ENCODE results near the gene G3BP2.

Gene G3BP2

GRCh38 chr4:75629239-75629638 is 44.0 kb downstream of the G3BP2 start:
- H3K27ac ChIP-seq, result no peak overlapping the region
- H3K4me3 ChIP-seq, result no peak overlapping the region
- H3K9me3 ChIP-seq (replicated peaks in 1 of 11), result peaks cover 8 to 13% (median 12%) of the 10 kb centered on the region in 11 experiments; a peak in 21 of 22 replicates
- no peak overlapping the region for H3K9ac ChIP-seq
- no peaks in the 10 kb centered on the region for H4K20me1 ChIP-seq
- H3K4me1 ChIP-seq, result peaks cover 0 to 11% (median 9%) of the 10 kb centered on the region in 10 experiments; a peak in 9 of 20 replicates
- no peak for TF ChIP-seq Cebpa-rat (IDR thresholded peaks at IDR 0.05)
- no peaks in the 10 kb centered on the region for H3K36me3 ChIP-seq
- H3K27me3 ChIP-seq, result peaks cover 8 to 15% (median 12%) of the 10 kb centered on the region in 11 experiments; a peak in 19 of 22 replicates
- no peak overlapping the region for H3K4me2 ChIP-seq

GRCh38 chr4:75623026-75623425 is 50.2 kb downstream of the G3BP2 start:
- Histone ChIP-seq H3K4me2 (no peak overlapping the region), H4K20me1 (no peaks in the 10 kb centered on the region), H3K36me3 (no peaks in the 10 kb centered on the region), H3K27me3 (no peaks in the 10 kb centered on the region), H3K27ac (no peak overlapping the region), H3K9me3 (replicated peaks in 1 of 11) (peaks cover 0 to 7% (median 4%) of the 10 kb centered on the region in 11 experiments; a peak in 6 of 22 replicates), H3K9ac (no peak overlapping the region), H3K4me3 (no peak overlapping the region), H3K4me1 (no peaks in the 10 kb centered on the region)
- TF ChIP-seq Cebpa-rat (IDR thresholded peaks at IDR 0.05), result no peak

- no peak for TF ChIP-seq Cebpa-rat (IDR thresholded peaks at IDR 0.05)
- Histone ChIP-seq H4K20me1 (no peaks in the 10 kb centered on the region), H3K27me3 (no peaks in the 10 kb centered on the region), H3K4me1 (no peaks in the 10 kb centered on the region), H3K4me2 (no peak overlapping the region), H3K36me3 (no peaks in the 10 kb centered on the region), H3K4me3 (no peak overlapping the region), H3K27ac (no peak overlapping the region), H3K9ac (no peak overlapping the region), H3K9me3 (replicated peaks in 1 of 11) (peaks cover 0 to 7% (median 4%) of the 10 kb centered on the region in 11 experiments; a peak in 6 of 22 replicates)
Observed at GRCh38 chr4:75621715-75622114, 51.5 kb downstream of the G3BP2 start.

GRCh38 chr4:75612306-75612705 is 60.9 kb downstream of the G3BP2 start:
- Histone ChIP-seq H3K4me3 (no peak overlapping the region), H3K36me3 (no peaks in the 10 kb centered on the region), H3K9me3 (replicated peaks in 1 of 11) (peaks cover 4 to 15% (median 9%) of the 10 kb centered on the region in 11 experiments; a peak in 11 of 22 replicates), H3K4me2 (no peak overlapping the region), H3K4me1 (no peaks in the 10 kb centered on the region), H3K27ac (no peak overlapping the region), H3K27me3 (no peaks in the 10 kb centered on the region), H4K20me1 (no peaks in the 10 kb centered on the region), H3K9ac (no peak overlapping the region)
- no peak for TF ChIP-seq Cebpa-rat (IDR thresholded peaks at IDR 0.05)

- no peaks in the 10 kb centered on the region for H3K36me3 ChIP-seq
- H3K4me3 ChIP-seq, result no peak overlapping the region
- H4K20me1 ChIP-seq, result no peaks in the 10 kb centered on the region
- no peak for TF ChIP-seq Cebpa-rat (IDR thresholded peaks at IDR 0.05)
- no peak overlapping the region for H3K9ac ChIP-seq
- no peaks in the 10 kb centered on the region for H3K4me1 ChIP-seq
- H3K9me3 ChIP-seq (replicated peaks in 1 of 11), result no peaks in the 10 kb centered on the region; a peak in 1 of 22 replicates
- no peak overlapping the region for H3K27ac ChIP-seq
- H3K4me2 ChIP-seq, result no peak overlapping the region
- no peaks in the 10 kb centered on the region for H3K27me3 ChIP-seq
Observed at GRCh38 chr4:75605928-75606327, 67.3 kb downstream of the G3BP2 start.

- no peaks in the 10 kb centered on the region; a peak in 1 of 22 replicates for H4K20me1 ChIP-seq
- H3K4me1 ChIP-seq, result peaks cover 0 to 5% (median 0%) of the 10 kb centered on the region in 10 experiments; a peak in 3 of 20 replicates
- H3K9ac ChIP-seq, result no peak overlapping the region
- no peak overlapping the region for H3K4me3 ChIP-seq
- no peak overlapping the region for H3K4me2 ChIP-seq
- H3K36me3 ChIP-seq, result no peaks in the 10 kb centered on the region
- TF ChIP-seq Cebpa-rat (IDR thresholded peaks at IDR 0.05), result no peak
- H3K27me3 ChIP-seq, result no peaks in the 10 kb centered on the region
- no peak overlapping the region for H3K27ac ChIP-seq
- no peaks in the 10 kb centered on the region for H3K9me3 ChIP-seq (replicated peaks in 1 of 11)
Observed at GRCh38 chr4:75599647-75600046, 73.6 kb downstream of the G3BP2 start.

- no peak overlapping the region for H3K4me3 ChIP-seq
- peaks cover 0 to 5% (median 0%) of the 10 kb centered on the region in 10 experiments; a peak in 3 of 20 replicates for H3K4me1 ChIP-seq
- H3K36me3 ChIP-seq, result no peaks in the 10 kb centered on the region
- no peaks in the 10 kb centered on the region for H3K27me3 ChIP-seq
- no peak overlapping the region for H3K27ac ChIP-seq
- no peak overlapping the region; a peak in 1 of 22 replicates for H3K4me2 ChIP-seq
- no peaks in the 10 kb centered on the region; a peak in 1 of 22 replicates for H4K20me1 ChIP-seq
- no peak overlapping the region for H3K9ac ChIP-seq
- TF ChIP-seq Cebpa-rat (IDR thresholded peaks at IDR 0.05), result no peak
- no peaks in the 10 kb centered on the region for H3K9me3 ChIP-seq (replicated peaks in 1 of 11)
Observed at GRCh38 chr4:75598390-75598789, 74.8 kb downstream of the G3BP2 start.

GRCh38 chr4:75596061-75596460 is 77.2 kb downstream of the G3BP2 start:
- H4K20me1 ChIP-seq, result no peaks in the 10 kb centered on the region; a peak in 1 of 22 replicates
- H3K4me2 ChIP-seq, result no peak overlapping the region
- H3K27ac ChIP-seq, result no peak overlapping the region
- no peaks in the 10 kb centered on the region for H3K27me3 ChIP-seq
- H3K9ac ChIP-seq, result no peak overlapping the region
- peaks cover 0 to 5% (median 0%) of the 10 kb centered on the region in 10 experiments; a peak in 3 of 20 replicates for H3K4me1 ChIP-seq
- no peaks in the 10 kb centered on the region for H3K9me3 ChIP-seq (replicated peaks in 1 of 11)
- no peak overlapping the region for H3K4me3 ChIP-seq
- no peak for TF ChIP-seq Cebpa-rat (IDR thresholded peaks at IDR 0.05)
- no peaks in the 10 kb centered on the region for H3K36me3 ChIP-seq

- Histone ChIP-seq H3K9ac (no peak overlapping the region), H3K4me1 (peaks cover 0 to 3% (median 0%) of the 10 kb centered on the region in 10 experiments; a peak in 3 of 20 replicates), H3K27ac (no peak overlapping the region), H3K4me3 (no peak overlapping the region), H3K27me3 (no peaks in the 10 kb centered on the region), H3K9me3 (replicated peaks in 1 of 11) (no peaks in the 10 kb centered on the region), H4K20me1 (no peaks in the 10 kb centered on the region), H3K36me3 (no peaks in the 10 kb centered on the region), H3K4me2 (no peak overlapping the region)
- TF ChIP-seq Cebpa-rat (IDR thresholded peaks at IDR 0.05), result 0 out of 22 replicates have a peak, but pooled peaks of 1 of the 11 experiments have one; percentile 16
Observed at GRCh38 chr4:75593393-75593792, 79.8 kb downstream of the G3BP2 start.
